ENCODE results near the gene RAB24.

Gene RAB24

DNA sequence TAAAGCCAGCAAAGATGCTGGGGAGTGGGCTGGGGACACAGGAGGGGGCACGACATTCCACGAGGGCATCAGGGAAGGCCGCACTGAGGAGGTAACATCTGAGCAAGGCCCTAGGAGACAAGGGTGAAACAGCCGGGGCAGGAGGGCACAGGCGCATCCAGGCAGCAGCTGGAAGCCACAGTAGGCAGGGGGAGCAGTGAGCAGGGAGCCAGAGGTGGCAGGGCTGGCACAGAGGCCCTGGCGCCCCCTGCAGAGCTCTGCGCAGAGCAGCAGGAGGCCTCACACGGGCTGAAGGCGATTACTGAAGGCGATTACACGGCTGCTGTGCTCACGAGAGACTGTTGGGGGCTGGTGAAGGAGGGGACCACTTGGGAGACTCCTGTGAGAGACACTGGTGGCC is 32.6 kb upstream of the RAB24 start:
- TF ChIP-seq, protein P1, sequence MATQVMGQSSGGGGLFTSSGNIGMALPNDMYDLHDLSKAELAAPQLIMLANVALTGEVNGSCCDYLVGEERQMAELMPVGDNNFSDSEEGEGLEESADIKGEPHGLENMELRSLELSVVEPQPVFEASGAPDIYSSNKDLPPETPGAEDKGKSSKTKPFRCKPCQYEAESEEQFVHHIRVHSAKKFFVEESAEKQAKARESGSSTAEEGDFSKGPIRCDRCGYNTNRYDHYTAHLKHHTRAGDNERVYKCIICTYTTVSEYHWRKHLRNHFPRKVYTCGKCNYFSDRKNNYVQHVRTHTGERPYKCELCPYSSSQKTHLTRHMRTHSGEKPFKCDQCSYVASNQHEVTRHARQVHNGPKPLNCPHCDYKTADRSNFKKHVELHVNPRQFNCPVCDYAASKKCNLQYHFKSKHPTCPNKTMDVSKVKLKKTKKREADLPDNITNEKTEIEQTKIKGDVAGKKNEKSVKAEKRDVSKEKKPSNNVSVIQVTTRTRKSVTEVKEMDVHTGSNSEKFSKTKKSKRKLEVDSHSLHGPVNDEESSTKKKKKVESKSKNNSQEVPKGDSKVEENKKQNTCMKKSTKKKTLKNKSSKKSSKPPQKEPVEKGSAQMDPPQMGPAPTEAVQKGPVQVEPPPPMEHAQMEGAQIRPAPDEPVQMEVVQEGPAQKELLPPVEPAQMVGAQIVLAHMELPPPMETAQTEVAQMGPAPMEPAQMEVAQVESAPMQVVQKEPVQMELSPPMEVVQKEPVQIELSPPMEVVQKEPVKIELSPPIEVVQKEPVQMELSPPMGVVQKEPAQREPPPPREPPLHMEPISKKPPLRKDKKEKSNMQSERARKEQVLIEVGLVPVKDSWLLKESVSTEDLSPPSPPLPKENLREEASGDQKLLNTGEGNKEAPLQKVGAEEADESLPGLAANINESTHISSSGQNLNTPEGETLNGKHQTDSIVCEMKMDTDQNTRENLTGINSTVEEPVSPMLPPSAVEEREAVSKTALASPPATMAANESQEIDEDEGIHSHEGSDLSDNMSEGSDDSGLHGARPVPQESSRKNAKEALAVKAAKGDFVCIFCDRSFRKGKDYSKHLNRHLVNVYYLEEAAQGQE (IDR thresholded peaks at IDR 0.05; ENCODE audit: insufficient read depth in 1 of 2, low read depth in 2 of 2, low read length in 2 of 2), result no peak
- TF ChIP-seq POLR2AphosphoS5 (IDR thresholded peaks at IDR 0.05; ENCODE audit: low read depth, low read length), result no peak
- TF ChIP-seq TAF1 (IDR thresholded peaks at IDR 0.05; ENCODE audit: borderline replicate concordance, insufficient read depth, low read length), result no peak
- TF ChIP-seq FOXP2 (optimal IDR thresholded peaks at IDR 0.05; ENCODE audit: borderline replicate concordance, extremely low read depth, extremely low read length, insufficient read depth), result no peak

DNA sequence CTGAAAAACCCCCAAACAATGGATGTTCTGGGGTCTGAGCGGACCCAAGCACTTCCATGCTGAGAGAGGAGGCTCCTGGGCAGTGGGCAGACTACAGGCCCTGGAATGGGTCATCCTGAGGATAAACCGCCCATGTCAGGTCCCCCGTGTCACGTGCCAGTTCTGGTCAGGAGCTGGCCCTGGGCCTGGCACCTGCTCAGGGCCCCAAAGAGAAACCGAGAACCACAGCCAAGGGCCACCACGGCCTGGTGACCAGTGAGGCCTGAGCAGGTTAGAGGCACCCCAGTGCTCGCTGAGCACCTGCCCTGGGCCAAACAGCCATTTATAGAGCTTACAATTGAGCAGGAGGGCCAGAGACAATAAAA is 32.2 kb upstream of the RAB24 start:
- TF ChIP-seq, protein P1 (IDR thresholded peaks at IDR 0.05; ENCODE audit: insufficient read depth in 1 of 2, low read depth in 2 of 2, low read length in 2 of 2), result no peak
- TF ChIP-seq FOXP2 (optimal IDR thresholded peaks at IDR 0.05; ENCODE audit: borderline replicate concordance, extremely low read depth, extremely low read length, insufficient read depth) (no peak), SIN3A (IDR thresholded peaks at IDR 0.05; ENCODE audit: borderline replicate concordance, insufficient read depth, low read length) (no peak), POLR2AphosphoS5 (IDR thresholded peaks at IDR 0.05; ENCODE audit: low read depth, low read length) (no peak), TAF1 (IDR thresholded peaks at IDR 0.05; ENCODE audit: borderline replicate concordance, insufficient read depth, low read length) (no peak)

DNA sequence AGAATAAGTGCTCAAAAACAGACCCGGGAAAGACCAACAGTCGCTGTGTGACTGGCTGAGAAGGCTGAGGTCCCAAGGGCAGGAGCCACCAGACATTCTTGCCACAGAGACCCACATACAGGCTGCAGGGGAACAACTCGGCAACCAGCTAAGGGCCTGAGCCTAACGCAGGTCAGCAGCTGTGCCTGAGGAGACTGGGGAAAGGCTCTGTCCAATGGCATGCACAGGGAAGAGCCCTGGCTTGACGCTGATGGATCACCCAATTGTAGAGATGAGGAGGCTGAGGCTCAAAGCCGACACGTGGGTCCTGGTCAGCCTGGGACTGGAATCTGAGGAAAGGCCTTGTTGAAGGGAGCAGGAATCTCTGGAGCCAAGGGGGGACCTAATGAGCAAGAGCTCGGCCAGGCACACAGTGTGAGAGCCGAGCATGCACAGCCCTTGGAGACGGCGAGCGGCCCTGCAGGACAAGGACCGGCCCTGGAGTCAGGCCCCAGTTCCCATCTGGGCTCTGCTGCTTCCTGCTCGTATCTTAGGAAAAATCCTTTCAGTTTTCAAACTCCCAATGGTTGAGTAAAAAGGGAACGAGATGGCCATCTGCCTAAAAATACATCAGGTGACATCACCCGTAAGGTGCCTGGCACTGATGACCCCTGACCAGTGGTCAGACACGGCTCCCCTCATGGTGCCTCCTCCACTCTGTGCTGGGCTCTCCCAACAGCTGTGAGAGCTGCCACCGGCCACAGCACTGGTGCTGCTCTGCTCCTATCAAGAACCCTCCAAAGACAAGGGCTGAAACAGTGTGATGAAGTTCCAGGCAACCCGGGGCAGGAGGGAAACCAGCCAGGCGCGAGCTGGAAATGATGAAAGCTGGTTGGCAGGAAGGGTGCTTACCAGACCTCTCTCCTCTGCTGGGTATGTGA is 31.5 kb upstream of the RAB24 start:
- TF ChIP-seq SIN3A (IDR thresholded peaks at IDR 0.05; ENCODE audit: borderline replicate concordance, insufficient read depth, low read length), result no peak
- TF ChIP-seq TAF1 (IDR thresholded peaks at IDR 0.05; ENCODE audit: borderline replicate concordance, insufficient read depth, low read length), result no peak
- TF ChIP-seq, protein P1 (IDR thresholded peaks at IDR 0.05; ENCODE audit: insufficient read depth in 1 of 2, low read depth in 2 of 2, low read length in 2 of 2), result no peak
- TF ChIP-seq POLR2AphosphoS5 (IDR thresholded peaks at IDR 0.05; ENCODE audit: low read depth, low read length), result no peak
- no peak for TF ChIP-seq FOXP2 (optimal IDR thresholded peaks at IDR 0.05; ENCODE audit: borderline replicate concordance, extremely low read depth, extremely low read length, insufficient read depth)

DNA sequence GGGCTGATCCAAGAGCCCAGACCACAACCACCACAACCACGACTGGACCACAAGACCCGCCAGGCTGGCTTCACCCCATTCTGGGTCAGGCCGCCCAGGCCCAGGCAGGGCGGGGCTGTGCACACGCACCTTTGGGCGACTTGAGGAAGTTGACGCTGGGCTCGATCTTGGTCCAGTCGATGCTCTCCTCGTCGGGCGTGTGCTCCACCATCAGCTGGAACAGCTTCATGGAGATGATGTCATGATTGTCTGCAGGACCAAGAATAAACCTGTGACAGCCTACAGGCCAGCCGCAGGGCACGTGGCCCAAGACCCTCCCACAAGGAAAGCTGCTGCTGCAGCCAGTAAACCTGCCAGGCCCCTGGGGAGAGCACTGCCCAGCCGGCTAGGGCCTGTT is 30.6 kb upstream of the RAB24 start:
- TF ChIP-seq TAF1 (IDR thresholded peaks at IDR 0.05; ENCODE audit: borderline replicate concordance, insufficient read depth, low read length), result no peak
- no peak for TF ChIP-seq SIN3A (IDR thresholded peaks at IDR 0.05; ENCODE audit: borderline replicate concordance, insufficient read depth, low read length)
- TF ChIP-seq POLR2AphosphoS5 (IDR thresholded peaks at IDR 0.05; ENCODE audit: low read depth, low read length), result no peak
- TF ChIP-seq FOXP2 (optimal IDR thresholded peaks at IDR 0.05; ENCODE audit: borderline replicate concordance, extremely low read depth, extremely low read length, insufficient read depth), result no peak
- TF ChIP-seq, protein P1 (IDR thresholded peaks at IDR 0.05; ENCODE audit: insufficient read depth in 1 of 2, low read depth in 2 of 2, low read length in 2 of 2), result no peak

All from PFSK-1 (cell line).